ENCODE measurements around the gene PHGDH. TPM values are rescaled to one million over a fixed set of nuclear protein-coding genes. Genes with fewer than 3 reads are reported as not detected.

Gene PHGDH
- 86.0 and 168 TPM in 2 replicates for total RNA-seq

GRCh38 chr1:119711804-119712341, at the start of gene PHGDH:
Gene PHGDH, plus strand, starts transcription at chr1:119711934. Its CDS starts 89 bp downstream, at chr1:119712023.

GRCh38 chr1:119768778-119769177, 57.0 kb downstream of the PHGDH start, which contains the start of gene HMGCS2:
Gene HMGCS2, minus strand, starts transcription at chr1:119768905. Its CDS starts 61 bp downstream, at chr1:119768844.

Other genes with a start within 250 kb of the PHGDH start
- gene HSD3B1, start 204.7 kb upstream of the PHGDH start, total RNA-seq: 0.87 TPM in 1 of 2 replicates, not detected in the other
- gene ZNF697, start 63.7 kb upstream of the PHGDH start, total RNA-seq: 5.9 and 8.2 TPM in 2 replicates
- not detected in 2 replicates for gene HMGCS2, start 57.0 kb downstream of the PHGDH start, total RNA-seq
- not detected in 2 replicates for gene REG4, start 99.5 kb downstream of the PHGDH start, total RNA-seq
- not detected in 2 replicates for gene ADAM30, start 184.6 kb downstream of the PHGDH start, total RNA-seq